ENCODE results near the gene RANGRF.

The RANGRF gene

DNA sequence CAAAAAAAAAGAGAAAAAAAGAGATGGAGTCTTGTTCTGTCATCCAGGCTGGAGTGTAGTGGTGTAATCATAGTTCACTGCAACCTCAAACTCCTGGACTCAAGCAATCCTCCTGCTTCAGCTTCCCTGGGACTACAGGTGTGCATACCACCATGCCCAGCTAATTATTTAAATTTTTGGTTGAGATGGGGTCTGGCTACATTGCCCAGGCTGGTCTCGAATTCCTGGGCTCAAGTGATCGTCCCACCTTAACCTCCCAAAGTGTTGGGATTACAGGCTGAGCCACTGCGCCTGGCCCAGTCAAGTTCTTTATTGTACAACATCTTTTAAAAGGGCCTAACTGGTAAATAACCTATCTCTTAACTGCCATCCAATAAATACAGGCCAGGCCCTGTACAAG lies 6.1 kb upstream of the RANGRF start:
- TF ChIP-seq, protein P1, sequence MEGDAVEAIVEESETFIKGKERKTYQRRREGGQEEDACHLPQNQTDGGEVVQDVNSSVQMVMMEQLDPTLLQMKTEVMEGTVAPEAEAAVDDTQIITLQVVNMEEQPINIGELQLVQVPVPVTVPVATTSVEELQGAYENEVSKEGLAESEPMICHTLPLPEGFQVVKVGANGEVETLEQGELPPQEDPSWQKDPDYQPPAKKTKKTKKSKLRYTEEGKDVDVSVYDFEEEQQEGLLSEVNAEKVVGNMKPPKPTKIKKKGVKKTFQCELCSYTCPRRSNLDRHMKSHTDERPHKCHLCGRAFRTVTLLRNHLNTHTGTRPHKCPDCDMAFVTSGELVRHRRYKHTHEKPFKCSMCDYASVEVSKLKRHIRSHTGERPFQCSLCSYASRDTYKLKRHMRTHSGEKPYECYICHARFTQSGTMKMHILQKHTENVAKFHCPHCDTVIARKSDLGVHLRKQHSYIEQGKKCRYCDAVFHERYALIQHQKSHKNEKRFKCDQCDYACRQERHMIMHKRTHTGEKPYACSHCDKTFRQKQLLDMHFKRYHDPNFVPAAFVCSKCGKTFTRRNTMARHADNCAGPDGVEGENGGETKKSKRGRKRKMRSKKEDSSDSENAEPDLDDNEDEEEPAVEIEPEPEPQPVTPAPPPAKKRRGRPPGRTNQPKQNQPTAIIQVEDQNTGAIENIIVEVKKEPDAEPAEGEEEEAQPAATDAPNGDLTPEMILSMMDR (IDR thresholded peaks at IDR 0.05) = no peak

DNA sequence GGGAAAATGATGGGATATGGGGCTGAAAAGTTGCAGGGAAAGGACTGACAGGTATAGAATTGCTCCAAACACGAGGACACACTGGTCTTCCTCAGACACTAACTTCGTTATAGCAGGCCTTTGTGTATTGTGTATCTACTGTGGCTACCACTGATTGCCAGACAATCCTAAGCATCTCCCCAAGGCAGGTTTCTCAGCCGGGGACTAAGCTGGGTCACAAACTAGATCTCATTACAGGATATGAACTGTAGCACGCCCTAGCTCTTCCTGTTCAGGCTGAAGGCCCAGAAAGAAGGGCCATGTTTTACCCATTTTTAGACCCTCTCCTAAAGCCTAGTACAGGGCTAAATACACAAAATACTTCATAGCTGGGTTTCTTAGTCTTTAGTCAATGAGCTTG lies 5.1 kb upstream of the RANGRF start:
- TF ChIP-seq, protein P1 (IDR thresholded peaks at IDR 0.05) = no peak

DNA sequence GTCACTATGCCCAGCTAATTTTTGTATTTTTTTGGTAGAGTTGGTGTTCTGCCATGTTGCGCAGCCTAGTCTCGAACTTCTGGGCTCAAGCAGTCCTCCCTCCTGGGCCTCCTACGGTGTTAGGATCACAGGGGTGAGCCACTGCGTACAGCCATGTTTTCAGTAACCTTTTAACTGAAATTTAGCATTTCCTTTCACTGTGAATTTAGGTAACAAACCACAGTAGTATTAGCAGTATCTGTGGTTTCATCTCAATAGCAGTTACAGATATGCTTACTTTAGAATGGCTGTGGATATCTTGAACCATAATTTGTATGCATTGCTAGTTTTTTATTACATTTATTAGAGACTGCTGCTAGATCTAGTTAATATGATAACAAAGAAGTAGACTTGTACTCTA lies 4.3 kb upstream of the RANGRF start:
- TF ChIP-seq, protein P1 (IDR thresholded peaks at IDR 0.05) = no peak

DNA sequence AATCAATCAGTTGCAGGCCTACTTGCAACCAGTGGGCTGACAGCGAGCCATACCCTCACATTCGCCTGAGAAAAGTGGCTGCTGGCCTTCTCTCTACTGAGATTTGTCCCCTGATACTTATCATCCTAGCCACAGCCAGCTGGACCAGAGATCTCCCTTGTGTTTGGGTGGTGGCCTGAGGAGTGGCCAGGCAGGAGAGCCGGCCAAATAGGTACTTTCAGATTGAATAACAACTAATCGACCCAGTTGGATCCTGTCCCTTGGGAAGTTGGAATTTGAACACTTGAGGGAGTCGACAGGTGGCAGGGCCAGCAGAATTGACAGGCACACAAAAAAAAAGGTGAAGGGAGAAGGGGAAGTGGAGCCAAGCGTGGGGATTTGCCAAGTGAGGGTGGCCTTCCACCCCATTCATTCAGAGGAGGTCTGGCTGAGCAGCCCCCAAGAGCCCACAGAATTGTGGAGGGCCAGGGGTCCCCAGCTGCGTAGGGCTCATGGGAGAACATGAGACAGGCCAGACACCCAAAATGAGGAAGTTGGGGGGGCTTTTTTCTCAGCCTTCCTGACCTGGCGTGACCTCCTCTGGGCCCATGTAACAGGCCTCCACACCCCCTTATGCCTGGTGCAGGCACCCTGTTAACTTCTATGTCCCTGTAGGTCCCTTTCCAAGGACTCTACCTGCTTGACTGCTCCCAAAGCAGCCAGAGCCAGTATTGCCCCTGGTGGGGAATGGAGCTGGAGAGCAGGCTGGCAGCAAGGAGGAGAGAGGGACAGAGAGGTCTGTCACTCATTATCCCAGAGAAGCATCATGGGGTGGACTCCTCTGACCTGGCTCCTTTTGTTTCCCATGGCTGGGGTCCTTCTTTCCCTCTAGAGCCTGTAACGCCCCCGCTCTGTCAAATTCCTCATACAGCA lies 2.9 kb upstream of the RANGRF start:
- TF ChIP-seq, protein P1 (IDR thresholded peaks at IDR 0.05) = no peak

DNA sequence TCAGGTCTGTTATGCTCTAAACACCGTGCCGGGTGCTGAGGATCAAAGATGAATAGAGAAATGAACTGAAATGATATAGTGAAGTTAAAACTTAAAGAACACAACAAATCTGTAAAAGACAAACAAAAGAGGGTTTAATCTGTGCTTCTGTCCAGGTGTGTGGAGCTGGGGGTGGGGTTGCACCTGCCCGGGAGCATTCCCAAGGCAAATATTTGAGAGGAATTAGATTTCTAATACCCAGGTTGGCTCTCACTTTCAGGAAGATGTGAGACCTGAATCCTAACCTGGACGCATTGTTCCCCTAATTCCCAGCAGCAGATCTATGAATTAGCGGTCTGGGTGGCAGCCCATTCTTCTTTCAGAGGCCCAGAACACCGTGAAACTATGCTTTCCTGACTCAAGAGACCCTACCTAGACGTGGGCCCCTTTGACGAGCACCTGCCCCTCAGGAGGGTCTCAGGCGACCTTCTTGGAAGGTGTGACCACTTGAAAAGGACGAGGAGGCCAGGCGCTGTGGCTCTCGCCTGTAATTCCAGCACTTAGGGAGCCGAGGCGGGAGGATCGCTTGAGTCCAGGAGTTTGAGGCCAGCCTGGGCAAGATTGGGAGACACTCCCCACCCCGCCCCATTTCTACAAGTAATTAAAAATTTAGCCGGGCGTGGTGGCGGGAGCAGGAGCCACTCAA lies 677 bp upstream of the RANGRF start:
- TF ChIP-seq, protein P1 (IDR thresholded peaks at IDR 0.05) = no peak

DNA sequence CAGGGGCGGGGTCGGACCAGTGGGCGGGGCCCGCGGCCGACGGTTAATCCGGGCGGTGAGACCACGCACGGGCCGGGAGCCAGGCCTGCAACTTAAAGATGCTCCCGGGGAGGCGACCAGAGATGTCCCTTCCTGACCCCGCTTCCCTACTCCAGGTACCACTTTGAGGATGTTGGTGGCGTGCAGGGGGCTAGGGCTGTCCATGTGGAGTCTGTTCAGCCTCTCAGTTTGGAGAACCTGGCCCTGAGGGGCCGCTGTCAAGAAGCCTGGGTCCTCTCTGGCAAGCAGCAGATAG lies 580 bp downstream of the RANGRF start:
- TF ChIP-seq, protein P1 (IDR thresholded peaks at IDR 0.05) = no peak

DNA sequence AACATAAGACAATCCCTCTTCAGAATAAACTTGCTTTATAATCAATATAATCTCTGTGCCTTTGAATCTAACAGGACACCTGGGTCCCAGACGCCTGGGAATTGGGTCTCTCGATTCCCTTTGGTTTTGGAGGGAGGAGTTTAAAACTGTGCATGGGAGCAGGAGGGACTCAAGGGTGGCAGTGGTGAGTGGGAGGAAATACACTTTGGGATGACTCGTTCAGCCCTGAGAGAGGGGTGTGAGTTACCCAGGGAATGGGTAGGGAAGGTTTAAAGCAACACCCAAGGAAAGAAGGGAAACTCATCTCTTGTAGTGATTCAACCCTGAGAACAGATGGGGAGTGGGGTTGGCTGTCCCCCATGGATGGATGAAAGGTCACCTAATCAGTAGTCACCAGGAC lies 1.6 kb downstream of the RANGRF start:
- TF ChIP-seq, protein P1 (IDR thresholded peaks at IDR 0.05) = no peak

Measured in LNCAP (cell line).